Measurements from ENCODE around the gene KCTD6. TPM values are rescaled to one million over a fixed set of nuclear protein-coding genes. Genes with fewer than 3 reads are reported as not detected.

Gene KCTD6
- total RNA-seq, 1 donor from 2014 or later = 3.9 TPM

- peak; percentile 60 for DNase-seq (ENCODE audit: low read depth)
- Histone ChIP-seq H3K36me3 (ENCODE audit: control insufficient read depth, insufficient read depth, low read length) (no peaks in the 10 kb centered on the region), H3K4me3 (ENCODE audit: low read depth, low read length) (no peak overlapping the region), H3K27me3 (ENCODE audit: control insufficient read depth, insufficient read depth, low read length) (no peaks in the 10 kb centered on the region)
- TF ChIP-seq CTCF (IDR thresholded peaks at IDR 0.05; ENCODE audit: insufficient read depth, low read length, severe bottlenecking) = no peak
- peak; percentile 62 for FAIRE-seq
Observed at GRCh38 chr3:58537412-58538301, 45.8 kb downstream of the KCTD6 start.

- H3K36me3 ChIP-seq (ENCODE audit: control insufficient read depth, insufficient read depth, low read length) = no peaks in the 10 kb centered on the region
- FAIRE-seq (no peak), DNase-seq (ENCODE audit: low read depth) (no peak)
- H3K4me3 ChIP-seq (ENCODE audit: low read depth, low read length) = no peak overlapping the region
- no peak for TF ChIP-seq CTCF (IDR thresholded peaks at IDR 0.05; ENCODE audit: insufficient read depth, low read length, severe bottlenecking)
- no peaks in the 10 kb centered on the region for H3K27me3 ChIP-seq (ENCODE audit: control insufficient read depth, insufficient read depth, low read length)
Observed at GRCh38 chr3:58539626-58540025, 47.7 kb downstream of the KCTD6 start.

GRCh38 chr3:58540176-58540858 is 48.4 kb downstream of the KCTD6 start:
- no peak for FAIRE-seq
- no peak for TF ChIP-seq CTCF (IDR thresholded peaks at IDR 0.05; ENCODE audit: insufficient read depth, low read length, severe bottlenecking)

DNA sequence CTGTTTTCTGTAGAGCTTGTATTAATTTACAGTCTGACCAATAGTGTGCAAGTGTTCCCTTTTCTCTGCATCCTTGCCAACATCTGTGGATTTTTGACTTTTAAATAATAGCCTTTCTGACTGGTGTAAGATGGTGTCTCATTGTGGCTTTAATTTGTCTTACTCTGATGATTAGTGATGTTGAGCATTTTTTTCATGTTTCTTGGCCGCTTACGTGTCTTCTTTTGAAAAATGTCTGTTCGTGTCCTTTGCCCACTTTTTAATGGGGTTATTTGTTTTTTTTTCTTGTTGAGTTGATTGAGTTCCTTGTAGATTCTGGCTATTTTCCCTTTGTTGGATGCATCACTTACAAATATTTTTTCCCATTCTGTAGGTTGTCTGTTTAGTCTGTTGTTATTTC is 52.6 kb downstream of the KCTD6 start:
- DNase-seq (ENCODE audit: low read depth) (no peak), FAIRE-seq (no peak)
- no peaks in the 10 kb centered on the region for H3K36me3 ChIP-seq (ENCODE audit: control insufficient read depth, insufficient read depth, low read length)
- no peaks in the 10 kb centered on the region for H3K27me3 ChIP-seq (ENCODE audit: control insufficient read depth, insufficient read depth, low read length)
- H3K4me3 ChIP-seq (ENCODE audit: low read depth, low read length) = no peak overlapping the region
- TF ChIP-seq CTCF (IDR thresholded peaks at IDR 0.05; ENCODE audit: insufficient read depth, low read length, severe bottlenecking) = no peak

More at GRCh38 chr3:58540176-58540858, 48.4 kb downstream of the KCTD6 start:
- Histone ChIP-seq H3K27me3 (ENCODE audit: control insufficient read depth, insufficient read depth, low read length) (no peaks in the 10 kb centered on the region), H3K36me3 (ENCODE audit: control insufficient read depth, insufficient read depth, low read length) (no peaks in the 10 kb centered on the region), H3K4me3 (ENCODE audit: low read depth, low read length) (no peak overlapping the region)
- DNase-seq (ENCODE audit: low read depth) = no peak

DNA sequence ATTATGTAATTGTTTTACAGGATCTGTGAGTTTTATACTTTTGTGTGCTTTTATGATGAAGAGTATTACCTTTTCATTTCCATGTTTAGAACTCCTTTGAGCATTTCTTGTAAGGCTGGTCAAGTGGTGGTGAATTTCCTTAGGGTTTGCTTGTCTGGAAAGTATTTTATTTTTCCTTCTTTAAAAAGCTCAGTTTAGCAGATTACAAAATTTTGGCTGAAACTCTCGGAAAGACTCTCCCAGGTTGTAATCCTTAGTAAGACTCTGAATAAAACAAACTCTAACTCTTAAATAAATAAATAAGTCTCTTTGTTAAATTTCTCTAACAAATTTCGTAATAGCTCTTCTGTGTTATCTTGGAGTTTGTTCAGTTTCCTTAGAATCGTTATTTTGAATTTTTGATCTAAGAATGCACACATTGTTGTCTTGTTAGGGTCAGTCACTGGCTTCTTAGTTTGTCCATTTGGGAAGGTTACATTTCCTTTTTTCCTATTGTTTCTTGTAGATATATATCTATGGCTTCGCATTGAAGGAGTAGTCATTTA is 59.8 kb downstream of the KCTD6 start:
- H3K27me3 ChIP-seq (ENCODE audit: control insufficient read depth, insufficient read depth, low read length) = no peaks in the 10 kb centered on the region
- FAIRE-seq = no peak
- no peak overlapping the region for H3K4me3 ChIP-seq (ENCODE audit: low read depth, low read length)
- no peak for DNase-seq (ENCODE audit: low read depth)
- TF ChIP-seq CTCF (IDR thresholded peaks at IDR 0.05; ENCODE audit: insufficient read depth, low read length, severe bottlenecking) = no peak
- H3K36me3 ChIP-seq (ENCODE audit: control insufficient read depth, insufficient read depth, low read length) = no peaks in the 10 kb centered on the region

Other genes starting within 250 kb of the KCTD6 start
- 18.1 and 20.3 TPM in 2 replicates for gene RPP14, start 185.9 kb upstream of the KCTD6 start, total RNA-seq
- 7.6 and 10.3 TPM in 2 replicates for gene HTD2, start 185.6 kb upstream of the KCTD6 start, total RNA-seq
- 12.4 and 22.0 TPM in 2 replicates for gene PXK, start 159.2 kb upstream of the KCTD6 start, total RNA-seq
- gene PDHB, start 58.3 kb upstream of the KCTD6 start, total RNA-seq = 32.4 and 37.5 TPM in 2 replicates
- 0.26 TPM in 1 of 2 replicates, not detected in the other for gene ACOX2, start 45.1 kb downstream of the KCTD6 start, total RNA-seq
- gene FAM107A, start 85.3 kb downstream of the KCTD6 start, total RNA-seq = not detected in 2 replicates
- 5.3 and 32.9 TPM in 2 replicates for gene FAM3D, start 174.7 kb downstream of the KCTD6 start, total RNA-seq

Measured in bronchial epithelial cell (primary cell).